ENCODE data around the gene CARS1.

GRCh38 chr11:2964782-2965181 is 92.4 kb downstream of the CARS1 start:
- TF ChIP-seq CTCF (IDR thresholded peaks at IDR 0.05) = no peak
- no peak for TF ChIP-seq POLR2AphosphoS5 (IDR thresholded peaks at IDR 0.05; ENCODE audit: insufficient read depth in 1 of 2, low read depth in 1 of 2)
- no peak for TF ChIP-seq POLR2A (IDR thresholded peaks at IDR 0.05)

All from vagina (tissue), 2 donors.